HEK293T (cell line): Measurements from ENCODE around the gene STEAP1B.

Experiments
- FOXM1 ChIP-seq: fragments of 450-650 bp; IDR thresholded peaks from 2 replicates; pipeline ENCODE4 v1.6.1; 2017; ENCODE audit warnings: mild to moderate bottlenecking, borderline replicate concordance
- NFRKB ChIP-seq: fragments of 450-650 bp; IDR thresholded peaks from 2 replicates; pipeline ENCODE4 v1.6.1; 2016; ENCODE audit warnings: mild to moderate bottlenecking, moderate library complexity
- SUZ12 ChIP-seq: fragments of 450-650 bp; IDR thresholded peaks from 2 replicates; pipeline ENCODE4 v1.6.1; 2016; ENCODE audit warnings: mild to moderate bottlenecking

DNA sequence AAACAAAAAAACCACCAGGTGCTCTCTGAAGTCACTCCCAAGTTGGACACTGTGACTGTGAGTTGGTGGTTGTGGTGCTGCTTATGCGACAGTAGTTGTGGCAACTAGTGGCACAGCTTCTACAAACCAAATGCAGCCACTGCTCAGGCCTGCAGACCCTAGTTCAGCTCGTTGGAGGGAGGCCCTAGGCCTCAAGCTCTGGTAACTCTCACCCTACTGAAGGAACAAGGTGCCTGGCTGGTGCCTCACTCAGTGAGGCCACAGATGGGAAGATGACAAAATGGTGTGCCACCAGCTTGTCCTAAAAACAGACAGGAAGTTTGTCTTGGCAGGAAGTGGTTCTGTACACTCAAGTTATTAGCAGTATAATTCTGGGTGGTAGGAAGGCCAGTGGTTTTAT is 97.7 kb downstream of the STEAP1B start:
- TF ChIP-seq SUZ12 (no peak), FOXM1 (no peak), NFRKB (no peak)
